Neuron (in vitro differentiated cells): Measurements from ENCODE around the gene ACTL10.

ENCODE experiments used
- H2AFZ ChIP-seq: one replicate; pipeline ENCODE4 v1.6.1; 2013; ENCODE audit warnings: low read depth, mild to moderate bottlenecking, inconsistent platforms, low read length, moderate library complexity
- H3K27me3 ChIP-seq: one replicate; pipeline ENCODE4 v1.6.1; 2013; ENCODE audit warnings: low read length; ENCODE audit not compliant: insufficient read depth
- H3K36me3 ChIP-seq: one replicate; pipeline ENCODE4 v1.6.1; 2013; ENCODE audit warnings: low read length; ENCODE audit not compliant: insufficient read depth
- H3K4me1 ChIP-seq: one replicate; pipeline ENCODE4 v1.6.1; 2013; ENCODE audit warnings: low read length; ENCODE audit not compliant: insufficient read depth
- H3K4me3 ChIP-seq: 2 replicates; pipeline ENCODE4 v1.5.1; 2013; ENCODE audit warnings: mild to moderate bottlenecking, low read length, moderate library complexity
- H3K9me3 ChIP-seq: one replicate; pipeline ENCODE4 v1.6.1; 2013; ENCODE audit warnings: low read length

ACTL10 gene

DNA sequence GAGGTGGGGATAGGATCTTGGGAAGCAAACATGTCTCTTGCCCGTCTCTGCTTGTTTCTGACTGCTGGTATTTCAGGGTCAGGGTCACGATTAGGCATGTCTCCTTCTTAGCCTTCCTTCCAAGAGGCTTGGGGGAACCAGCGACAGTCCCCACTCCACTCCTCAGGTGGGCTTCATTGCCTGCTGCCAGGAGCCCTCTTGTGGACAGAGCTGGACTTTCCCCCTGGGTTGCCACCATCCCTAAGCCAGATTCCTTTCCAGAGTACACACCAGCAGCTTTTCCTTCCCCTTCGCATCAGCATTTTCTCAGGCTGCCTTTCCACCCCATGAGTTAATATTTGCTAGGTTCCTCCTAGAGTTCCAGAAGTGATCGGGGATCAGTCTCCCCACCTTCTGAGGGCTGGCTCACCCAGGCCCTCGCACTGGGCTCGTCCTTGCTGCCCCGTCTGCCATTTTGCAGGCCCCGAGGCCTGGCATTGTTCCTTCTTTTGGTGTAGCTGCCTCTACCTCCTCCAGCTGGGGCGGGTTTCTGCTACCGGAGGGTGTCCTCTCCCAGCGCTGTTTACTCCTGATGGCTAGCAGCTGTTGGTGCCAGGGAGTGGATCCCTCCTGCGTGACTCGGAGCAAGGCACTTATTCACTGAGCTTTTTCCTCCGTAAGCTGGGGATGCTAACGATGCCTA lies 13.4 kb upstream of the ACTL10 start:
- Histone ChIP-seq H3K4me1 (peaks cover 3% of the 10 kb centered on the region), H3K27me3 (no peaks in the 10 kb centered on the region), H3K9me3 (no peaks in the 10 kb centered on the region), H3K4me3 (no peak overlapping the region), H3K36me3 (peaks cover 3% of the 10 kb centered on the region), H2AFZ (no peak overlapping the region)

DNA sequence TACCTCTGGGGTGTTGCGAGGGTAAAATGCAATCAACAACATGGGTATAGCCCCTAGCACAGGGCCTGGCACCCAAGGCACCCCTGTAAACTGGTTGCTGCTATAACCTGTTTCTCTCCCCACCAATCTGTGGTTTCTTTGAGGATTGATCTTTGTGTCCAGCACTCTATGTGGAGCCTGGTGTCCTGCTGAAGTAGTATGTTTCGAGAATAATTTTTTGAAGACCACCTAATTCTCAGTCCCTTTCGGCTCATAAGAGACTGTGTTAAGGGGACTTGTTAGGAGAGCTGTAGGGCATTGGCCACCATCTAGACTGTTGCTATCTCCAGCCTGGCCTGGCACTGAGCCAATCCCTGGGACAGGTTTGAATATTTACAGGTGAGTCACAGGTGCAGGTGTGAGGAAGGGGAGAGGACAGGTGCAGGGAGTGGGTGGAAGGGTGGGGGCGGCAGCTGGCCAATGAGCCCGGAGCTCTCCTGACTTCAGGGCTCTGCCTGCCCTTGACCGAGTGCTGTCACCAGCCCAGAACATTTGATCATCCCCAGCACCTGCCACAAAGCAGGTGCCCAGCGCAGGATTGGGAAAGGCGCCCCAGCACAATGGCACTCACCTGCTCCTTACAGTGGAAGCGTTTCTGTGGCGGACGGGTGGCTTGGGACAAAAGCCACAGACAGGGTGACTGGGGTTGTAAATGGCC lies 12.7 kb upstream of the ACTL10 start:
- Histone ChIP-seq H3K36me3 (no peaks in the 10 kb centered on the region), H2AFZ (no peak overlapping the region), H3K9me3 (no peaks in the 10 kb centered on the region), H3K4me1 (no peaks in the 10 kb centered on the region), H3K27me3 (no peaks in the 10 kb centered on the region), H3K4me3 (no peak overlapping the region)

GRCh38 chr20:33654680-33655161 lies 12.0 kb upstream of the ACTL10 start:
- no peaks in the 10 kb centered on the region for H3K4me1 ChIP-seq
- H3K36me3 ChIP-seq: no peaks in the 10 kb centered on the region
- no peak overlapping the region for H2AFZ ChIP-seq
- H3K27me3 ChIP-seq: no peaks in the 10 kb centered on the region
- H3K9me3 ChIP-seq: no peaks in the 10 kb centered on the region
- H3K4me3 ChIP-seq: no peak overlapping the region

DNA sequence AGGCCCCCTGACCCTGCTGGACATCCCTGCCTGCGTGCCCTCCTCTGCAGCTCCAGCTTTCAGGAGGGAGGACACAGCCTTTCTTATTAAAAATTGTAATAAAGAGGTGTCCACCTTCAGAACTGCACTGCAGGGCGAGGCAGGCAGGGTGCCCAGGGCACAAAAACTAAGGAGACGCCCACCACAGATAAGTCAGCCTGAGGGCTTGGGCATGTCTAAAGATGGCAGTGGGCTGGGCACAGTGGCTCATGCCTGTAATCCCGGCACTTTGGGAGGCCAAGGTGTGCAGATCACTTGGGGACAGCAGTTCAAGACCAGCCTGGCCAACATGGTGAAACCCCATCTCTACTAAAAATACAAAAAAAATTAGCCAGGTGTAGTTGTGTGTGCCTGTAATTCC lies 11.6 kb upstream of the ACTL10 start:
- H3K4me1 ChIP-seq: no peaks in the 10 kb centered on the region
- no peak overlapping the region for H3K4me3 ChIP-seq
- H3K36me3 ChIP-seq: no peaks in the 10 kb centered on the region
- no peak overlapping the region for H2AFZ ChIP-seq
- no peaks in the 10 kb centered on the region for H3K9me3 ChIP-seq
- H3K27me3 ChIP-seq: no peaks in the 10 kb centered on the region

DNA sequence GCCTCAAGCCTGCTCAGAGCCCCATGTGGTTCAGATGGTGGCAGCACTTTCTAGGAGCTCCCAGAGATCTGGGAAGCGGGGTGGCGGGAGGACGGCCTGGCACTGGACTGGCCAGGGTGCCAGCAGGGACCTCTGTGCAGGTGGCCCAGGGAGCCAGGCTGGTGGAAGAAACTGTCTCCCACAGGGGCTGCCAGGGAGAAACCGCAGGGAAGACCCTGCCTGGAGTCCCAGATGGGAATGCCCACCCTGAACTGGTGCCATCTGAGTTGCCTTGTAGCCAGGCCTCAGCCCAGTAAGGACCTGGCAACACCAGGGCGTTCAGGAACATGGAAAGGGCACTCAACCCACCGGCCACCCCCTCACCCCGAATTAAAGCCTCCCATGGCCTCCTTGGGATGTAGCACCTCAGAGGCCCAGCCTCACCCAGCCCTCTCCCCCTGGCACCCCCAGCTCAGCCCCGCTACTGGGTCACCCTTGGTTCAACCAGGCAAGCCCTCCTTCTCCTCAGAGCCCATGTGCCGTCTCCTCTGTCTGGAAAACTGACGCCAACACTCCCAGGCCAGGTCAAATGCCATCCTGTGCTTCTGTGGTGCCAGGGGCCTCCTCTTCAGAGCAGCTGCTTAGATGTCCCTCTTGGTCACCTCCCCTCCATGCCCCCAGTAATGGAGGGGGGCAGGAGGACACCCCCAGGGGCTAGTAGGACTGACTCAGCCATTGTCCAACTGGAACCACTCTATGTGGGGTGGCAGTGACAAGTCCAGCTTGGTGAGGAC lies 10.5 kb upstream of the ACTL10 start:
- Histone ChIP-seq H3K4me3 (no peak overlapping the region), H3K36me3 (no peaks in the 10 kb centered on the region), H3K4me1 (no peaks in the 10 kb centered on the region), H3K9me3 (no peaks in the 10 kb centered on the region), H3K27me3 (no peaks in the 10 kb centered on the region), H2AFZ (no peak overlapping the region)

- Histone ChIP-seq H3K27me3 (no peaks in the 10 kb centered on the region), H2AFZ (no peak overlapping the region), H3K4me1 (no peaks in the 10 kb centered on the region), H3K4me3 (no peak overlapping the region), H3K36me3 (no peaks in the 10 kb centered on the region), H3K9me3 (no peaks in the 10 kb centered on the region)
Measured at GRCh38 chr20:33656783-33657703, 9.7 kb upstream of the ACTL10 start.

DNA sequence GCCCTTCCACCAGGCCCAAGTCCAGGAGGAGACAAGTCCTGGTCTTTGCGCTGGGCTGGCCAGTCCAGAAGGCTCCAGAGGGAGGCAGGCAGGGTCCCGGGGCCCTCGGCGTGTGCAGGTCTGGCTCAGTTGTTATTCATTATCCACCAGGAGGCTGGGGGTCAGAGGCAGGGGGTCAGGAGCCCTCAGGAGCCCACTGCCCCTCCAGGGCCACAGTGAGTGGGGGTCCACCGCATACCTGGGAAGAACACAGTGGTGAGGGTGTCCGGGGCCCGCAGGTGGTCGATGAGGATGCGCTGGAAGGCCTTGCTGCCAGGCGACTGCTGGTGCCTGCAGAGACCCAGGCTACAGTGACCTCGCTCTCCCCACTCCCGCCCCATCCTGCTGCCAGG lies 9.0 kb upstream of the ACTL10 start:
- H3K4me3 ChIP-seq: no peak overlapping the region
- peaks cover under 1% of the 10 kb centered on the region for H3K4me1 ChIP-seq
- H3K9me3 ChIP-seq: no peaks in the 10 kb centered on the region
- no peaks in the 10 kb centered on the region for H3K36me3 ChIP-seq
- no peaks in the 10 kb centered on the region for H3K27me3 ChIP-seq
- no peak overlapping the region for H2AFZ ChIP-seq

DNA sequence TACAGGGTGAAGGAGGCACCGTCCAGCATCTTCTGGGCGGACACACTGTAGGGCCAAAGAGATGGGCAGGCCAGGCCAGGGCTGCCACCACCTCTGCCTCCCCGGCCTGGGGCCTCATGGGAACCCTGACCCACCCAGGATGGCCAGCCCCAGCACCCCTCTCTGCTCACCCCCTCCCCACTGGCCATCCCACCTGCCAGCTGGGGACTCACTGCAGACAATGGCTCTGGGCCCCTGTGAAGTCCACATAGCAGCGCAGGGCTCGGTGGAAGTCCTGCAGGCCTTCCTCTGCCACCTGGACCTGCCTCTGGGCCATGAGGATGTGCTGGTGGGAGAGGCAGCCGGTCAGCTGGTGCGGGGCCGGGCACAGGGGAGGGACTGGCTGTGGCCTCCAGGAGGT lies 8.2 kb upstream of the ACTL10 start:
- H3K27me3 ChIP-seq: no peaks in the 10 kb centered on the region
- H3K36me3 ChIP-seq: no peaks in the 10 kb centered on the region
- H3K4me1 ChIP-seq: peaks cover 6% of the 10 kb centered on the region
- no peak overlapping the region for H2AFZ ChIP-seq
- no peak overlapping the region for H3K4me3 ChIP-seq
- no peaks in the 10 kb centered on the region for H3K9me3 ChIP-seq

GRCh38 chr20:33658929-33659328 lies 7.8 kb upstream of the ACTL10 start:
- Histone ChIP-seq H3K9me3 (no peaks in the 10 kb centered on the region), H3K4me1 (peaks cover 8% of the 10 kb centered on the region), H3K36me3 (no peaks in the 10 kb centered on the region), H3K27me3 (no peaks in the 10 kb centered on the region), H2AFZ (no peak overlapping the region), H3K4me3 (no peak overlapping the region)

DNA sequence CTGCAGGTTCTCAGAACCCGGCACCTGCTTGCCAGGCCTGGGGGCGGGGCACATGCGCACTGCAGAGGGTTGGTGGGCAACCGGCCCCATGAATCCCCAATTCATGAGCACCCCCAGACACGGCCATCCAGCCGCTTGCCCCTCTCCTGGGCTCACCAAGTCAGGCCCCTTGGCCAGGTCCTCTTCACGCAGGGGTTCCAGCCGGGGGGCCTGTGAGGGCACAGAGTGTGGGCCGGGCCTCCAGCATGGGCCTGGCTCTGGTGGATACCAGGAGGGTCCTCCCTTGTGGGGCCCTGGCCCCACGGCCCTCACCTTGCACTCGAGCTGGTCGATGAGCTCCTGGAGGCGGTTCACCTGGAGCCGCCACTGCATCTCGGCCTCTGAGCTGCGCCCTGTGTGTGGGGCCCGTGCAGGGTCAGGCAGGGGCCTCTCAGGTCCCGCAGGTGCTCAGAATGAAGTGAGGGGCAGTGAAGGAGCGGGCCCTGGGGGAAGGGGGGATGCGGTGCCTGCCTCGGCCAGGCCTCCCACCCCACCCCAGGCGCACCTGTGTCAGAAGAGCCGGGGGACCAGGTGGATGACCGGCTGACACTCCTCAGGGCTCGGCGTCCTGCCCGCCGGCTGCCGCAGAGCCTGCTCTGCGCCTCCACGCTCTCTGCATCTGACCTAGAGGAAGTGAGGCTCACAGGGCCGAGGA lies 7.3 kb upstream of the ACTL10 start:
- Histone ChIP-seq H2AFZ (no peak overlapping the region), H3K4me3 (no peak overlapping the region), H3K4me1 (peaks cover 14% of the 10 kb centered on the region), H3K9me3 (no peaks in the 10 kb centered on the region), H3K36me3 (no peaks in the 10 kb centered on the region), H3K27me3 (no peaks in the 10 kb centered on the region)

DNA sequence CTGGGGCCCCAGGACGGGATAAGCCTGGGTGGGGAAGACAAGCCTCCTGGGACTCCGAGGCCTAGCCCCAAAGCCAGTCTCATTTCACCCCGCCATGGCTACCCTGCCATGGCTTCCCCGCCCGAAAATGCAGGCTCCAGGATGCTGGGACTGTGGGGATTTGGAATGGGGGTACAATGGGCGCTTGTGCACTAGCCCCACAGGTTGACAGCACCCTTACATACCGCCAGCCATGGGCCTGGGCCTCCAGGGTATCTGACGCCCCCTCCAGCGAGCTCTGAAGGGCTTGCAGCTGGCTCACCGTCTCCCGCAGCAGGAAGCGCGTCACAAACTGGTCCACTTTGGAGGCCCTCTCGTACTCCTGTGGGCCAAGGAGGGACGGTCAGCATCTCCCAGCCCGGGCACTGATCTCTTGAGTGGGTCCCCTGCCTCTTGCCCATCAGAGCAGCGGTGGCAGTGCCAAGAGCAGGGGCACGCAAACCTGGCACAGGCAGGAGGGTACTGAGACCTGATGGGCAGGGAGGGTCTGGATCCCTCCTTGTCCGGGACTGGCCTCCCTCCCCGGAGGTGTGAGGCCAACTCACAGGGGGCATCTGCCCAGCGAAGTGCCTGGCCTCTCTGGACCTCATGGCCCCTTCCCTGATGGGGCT lies 6.6 kb upstream of the ACTL10 start:
- no peaks in the 10 kb centered on the region for H3K27me3 ChIP-seq
- no peak overlapping the region for H3K4me3 ChIP-seq
- no peaks in the 10 kb centered on the region for H3K36me3 ChIP-seq
- no peaks in the 10 kb centered on the region for H3K9me3 ChIP-seq
- H3K4me1 ChIP-seq: peaks cover 15% of the 10 kb centered on the region
- no peak overlapping the region for H2AFZ ChIP-seq

DNA sequence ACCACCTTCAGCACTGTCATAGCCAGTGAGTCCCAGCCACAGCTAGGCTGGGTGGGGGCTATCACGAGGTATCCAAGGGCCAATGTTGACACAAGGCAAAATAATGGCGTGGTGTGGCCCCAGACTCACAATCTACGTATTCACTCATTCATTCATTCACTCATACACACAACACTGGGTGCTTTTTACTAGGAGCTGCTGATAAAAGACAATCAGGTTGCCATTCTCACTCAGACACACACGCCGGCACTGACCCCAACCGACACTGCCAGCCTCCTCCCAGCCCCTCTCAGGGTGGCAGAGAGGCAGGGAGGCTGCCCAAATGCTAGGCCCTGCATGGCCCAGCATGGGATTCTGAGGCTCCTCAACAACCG lies 6.1 kb upstream of the ACTL10 start:
- no peaks in the 10 kb centered on the region for H3K36me3 ChIP-seq
- H3K9me3 ChIP-seq: no peaks in the 10 kb centered on the region
- peaks cover 15% of the 10 kb centered on the region for H3K4me1 ChIP-seq
- no peaks in the 10 kb centered on the region for H3K27me3 ChIP-seq
- H2AFZ ChIP-seq: no peak overlapping the region
- no peak overlapping the region for H3K4me3 ChIP-seq
